D341Med (cell line): ENCODE measurements around the gene TMEM253.

Source experiments
- DNase-seq: peaks from one replicate; pipeline ENCODE4 v3.0.0; 2012; ENCODE audit warnings: low spot score

The TMEM253 gene

DNA sequence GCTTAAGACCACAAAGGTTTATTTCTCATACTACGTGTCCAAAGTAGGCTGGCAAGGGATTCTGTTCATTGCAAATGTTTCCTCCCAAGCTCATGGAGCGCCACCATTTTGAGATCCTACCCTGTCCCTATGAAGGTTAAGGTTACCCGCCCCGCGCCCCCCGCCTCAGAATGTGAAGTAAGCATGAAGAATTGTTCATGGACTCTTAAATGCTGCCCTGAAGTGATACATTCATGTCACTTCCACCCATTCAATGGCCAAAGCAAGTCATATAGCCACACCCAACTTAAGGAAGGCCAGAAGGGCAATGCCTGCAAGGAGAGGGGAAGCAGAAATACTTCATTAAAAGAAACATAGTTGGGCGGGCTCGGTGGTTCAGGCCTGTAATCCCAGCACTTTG lies 4.2 kb downstream of the TMEM253 start:
- no peak for DNase-seq

DNA sequence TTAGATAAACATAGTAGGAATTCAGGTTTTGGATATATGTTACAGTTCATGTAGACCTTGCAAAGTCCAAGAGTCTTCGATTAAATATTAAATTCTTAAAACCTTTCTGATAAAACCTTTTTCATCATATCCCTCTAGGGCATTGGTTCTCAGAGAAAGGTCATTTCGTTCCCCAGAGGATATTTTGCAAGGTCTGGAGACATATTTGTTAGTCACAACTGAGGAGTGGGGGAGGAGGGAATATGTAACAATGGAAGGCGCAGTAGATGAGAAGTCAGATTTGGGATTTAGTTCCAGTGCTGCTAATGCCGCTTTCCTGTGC lies 5.3 kb downstream of the TMEM253 start:
- DNase-seq: no peak

DNA sequence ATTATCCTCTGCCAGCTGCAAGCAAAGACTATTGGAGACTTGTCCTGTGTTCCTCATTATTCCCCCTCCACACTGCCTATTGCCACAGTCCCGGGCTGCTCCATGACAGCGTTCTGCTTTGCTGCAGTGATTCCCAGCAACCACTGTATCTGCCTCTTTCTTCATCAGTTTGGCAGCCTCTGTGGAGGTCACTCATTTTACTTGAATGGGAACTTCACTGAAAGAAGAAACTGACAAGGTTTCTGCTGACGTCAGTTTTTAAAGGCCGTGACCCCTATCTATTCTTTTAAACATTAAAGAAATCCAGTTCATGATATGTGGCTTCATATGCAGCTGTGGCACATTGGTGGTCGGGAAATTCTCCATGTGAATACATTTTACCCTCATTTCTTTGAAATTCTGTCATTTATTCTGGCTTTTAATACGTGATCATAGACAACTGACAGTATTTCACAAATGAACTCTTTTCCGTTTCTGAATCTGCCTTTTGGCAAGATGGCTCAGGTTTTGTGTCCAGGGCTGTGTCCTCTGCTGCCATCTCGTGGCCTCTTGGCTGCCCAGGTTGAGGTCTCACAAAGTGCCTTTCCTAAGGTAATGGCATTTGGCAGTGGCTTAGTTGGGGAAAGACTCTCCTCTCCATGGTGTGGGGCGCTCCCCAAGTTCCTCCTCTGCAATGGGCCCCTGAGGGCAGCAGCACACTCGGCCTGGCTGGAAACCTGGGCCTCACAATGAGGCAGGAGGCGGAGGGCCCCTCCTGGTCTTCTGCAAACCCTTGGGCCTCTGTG lies 5.8 kb downstream of the TMEM253 start:
- DNase-seq: peak; percentile 77

DNA sequence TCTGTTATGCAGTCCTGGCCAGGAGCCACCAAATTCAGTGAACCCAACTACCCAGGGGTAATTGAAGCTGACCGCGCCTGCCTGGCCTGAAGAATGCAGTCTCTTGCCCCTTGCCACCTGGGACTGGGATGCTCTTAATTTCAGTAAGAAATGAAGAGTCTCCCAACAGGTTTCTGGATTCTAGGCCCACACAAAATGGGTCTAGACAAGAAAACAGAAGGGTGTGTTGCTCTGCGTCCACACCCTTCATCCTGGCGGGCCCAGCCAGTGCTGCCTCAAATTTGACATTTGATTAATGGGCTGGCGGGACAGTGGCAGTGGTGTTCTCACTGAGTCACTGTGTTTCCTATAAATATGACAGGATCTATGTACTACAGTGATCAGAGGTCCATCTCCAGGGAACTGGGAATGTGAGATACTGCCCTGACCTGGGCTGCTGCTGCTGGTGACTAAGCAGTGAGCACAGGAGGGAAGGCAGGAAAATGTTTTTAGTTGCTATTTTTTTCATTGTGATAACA lies 6.5 kb downstream of the TMEM253 start:
- DNase-seq: no peak

DNA sequence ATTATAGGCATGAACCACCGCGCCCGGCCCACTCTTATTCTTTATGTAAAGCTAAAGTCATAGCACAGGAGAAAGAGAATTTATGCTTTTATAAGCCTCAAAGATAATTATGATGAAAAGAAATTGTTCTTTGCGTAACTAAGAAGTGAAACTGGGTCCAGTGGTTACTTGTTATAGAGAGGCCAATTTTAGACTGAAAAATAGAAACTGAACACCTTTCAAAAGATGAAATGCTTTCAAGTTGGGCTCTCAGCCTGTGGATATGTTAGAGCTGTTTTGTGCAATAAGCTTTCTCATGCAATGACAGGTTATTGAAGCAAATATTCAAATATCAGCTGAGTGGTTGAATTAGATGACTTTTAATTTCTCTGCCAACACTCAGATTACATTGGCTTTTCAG lies 7.9 kb downstream of the TMEM253 start:
- DNase-seq: no peak

DNA sequence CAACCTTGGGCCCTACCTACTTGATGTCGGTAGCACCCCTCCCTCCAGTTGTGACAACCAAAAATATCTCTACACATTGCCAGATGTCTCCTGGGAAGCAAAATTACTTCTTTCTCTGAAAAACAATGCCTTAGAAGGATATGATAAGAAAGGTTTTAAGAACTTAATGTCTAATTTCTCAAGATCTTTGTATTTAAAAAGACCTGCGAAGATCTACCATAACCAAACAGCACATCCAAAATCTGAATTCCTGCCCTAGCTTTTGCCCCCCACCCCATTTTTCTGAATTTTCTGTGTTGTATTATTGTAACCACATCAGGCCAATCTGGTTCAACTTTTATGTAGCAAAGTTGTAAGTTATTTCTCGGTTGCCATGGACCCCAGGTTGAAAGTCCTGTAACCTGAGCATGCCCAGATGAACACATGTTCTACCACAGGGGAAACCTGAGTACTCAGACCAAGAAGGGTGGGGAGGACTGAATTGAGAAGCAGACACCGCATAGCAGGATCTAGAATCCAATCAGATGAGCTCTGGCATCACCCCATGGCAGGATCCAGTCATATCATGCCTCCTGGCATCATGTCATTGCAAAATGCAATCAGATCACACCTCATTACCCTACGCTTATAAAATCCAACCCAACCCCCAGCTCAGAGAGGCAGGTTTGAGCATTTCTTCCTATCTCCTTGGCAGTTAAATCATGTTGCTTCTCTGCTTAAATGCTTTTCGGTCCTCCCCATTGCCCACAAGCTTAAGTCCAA lies 8.7 kb downstream of the TMEM253 start:
- no peak for DNase-seq

DNA sequence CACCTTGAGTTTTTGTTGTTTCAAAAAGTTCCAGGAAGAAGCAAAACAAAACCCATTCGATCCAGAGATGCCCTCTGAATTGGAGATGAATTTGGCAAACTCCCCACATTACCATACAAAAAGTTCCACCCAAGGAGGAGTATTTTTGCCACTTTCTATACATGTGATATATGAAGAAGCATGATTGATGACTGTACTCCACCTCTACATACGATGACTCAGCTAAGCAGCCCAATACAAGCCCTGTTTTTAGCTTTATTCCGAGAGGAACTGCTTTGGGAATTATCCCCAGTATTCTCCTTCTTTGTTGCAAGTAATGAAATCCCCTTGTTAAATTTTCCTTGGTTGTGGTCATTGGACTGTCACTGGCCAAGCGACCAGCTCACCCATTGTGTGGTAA lies 11.4 kb downstream of the TMEM253 start:
- DNase-seq: no peak

DNA sequence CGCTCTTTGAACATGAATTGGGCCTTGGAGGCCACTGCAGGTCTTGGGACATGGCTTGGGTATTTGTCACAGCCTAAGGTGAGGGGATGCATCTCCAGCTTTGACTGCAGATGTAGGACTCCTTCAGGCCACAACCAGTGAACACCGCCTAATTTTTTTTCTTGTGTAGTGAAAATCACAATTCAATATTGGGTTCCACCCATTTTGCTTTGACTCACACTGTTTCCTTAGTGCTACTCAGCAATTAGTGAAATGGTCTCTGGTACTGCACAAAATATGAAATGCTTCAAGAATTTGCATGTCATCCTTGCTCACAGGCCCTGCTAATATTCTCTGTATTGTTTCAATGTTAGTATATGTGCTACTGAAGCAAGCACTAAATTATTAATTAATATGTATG lies 12.5 kb downstream of the TMEM253 start:
- DNase-seq: no peak

DNA sequence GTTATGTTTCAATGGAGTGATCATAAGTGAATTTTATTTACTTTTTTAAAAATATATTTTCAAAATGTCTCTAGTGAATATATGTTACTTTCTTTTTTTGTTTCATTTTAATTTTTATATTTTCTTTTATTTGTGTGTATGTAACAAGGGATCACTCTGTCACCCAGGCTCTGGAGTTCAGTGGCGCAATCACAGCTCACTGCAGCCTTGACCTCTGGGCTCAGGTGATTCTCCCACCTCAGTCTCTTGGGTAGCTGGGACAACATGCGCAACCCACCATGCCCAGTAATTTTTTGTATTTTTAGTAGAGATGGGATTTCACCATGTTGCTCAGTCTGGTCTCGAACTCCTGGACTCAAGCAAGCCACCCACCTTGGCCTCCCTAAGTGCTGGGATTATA lies 18.1 kb downstream of the TMEM253 start:
- DNase-seq: no peak

DNA sequence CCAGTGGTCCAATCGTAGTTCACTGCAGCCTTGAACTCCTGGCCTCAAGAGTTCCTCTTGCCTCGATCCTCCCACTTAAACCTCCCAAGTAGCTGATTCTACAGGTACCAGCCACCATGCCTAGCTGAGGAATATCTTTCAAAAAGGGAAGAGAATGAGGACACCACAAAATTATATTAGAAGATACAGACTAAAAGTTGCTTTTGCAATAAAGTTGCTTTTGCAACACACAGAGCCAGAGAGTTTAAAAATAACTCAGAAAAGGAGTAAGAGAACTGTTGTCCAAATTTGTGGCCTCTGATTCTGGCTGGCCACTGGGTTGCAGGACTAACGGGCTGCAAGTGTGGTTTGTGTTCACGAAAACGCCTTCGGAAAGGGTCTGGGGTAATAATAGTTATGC lies 19.8 kb downstream of the TMEM253 start:
- DNase-seq: no peak

DNA sequence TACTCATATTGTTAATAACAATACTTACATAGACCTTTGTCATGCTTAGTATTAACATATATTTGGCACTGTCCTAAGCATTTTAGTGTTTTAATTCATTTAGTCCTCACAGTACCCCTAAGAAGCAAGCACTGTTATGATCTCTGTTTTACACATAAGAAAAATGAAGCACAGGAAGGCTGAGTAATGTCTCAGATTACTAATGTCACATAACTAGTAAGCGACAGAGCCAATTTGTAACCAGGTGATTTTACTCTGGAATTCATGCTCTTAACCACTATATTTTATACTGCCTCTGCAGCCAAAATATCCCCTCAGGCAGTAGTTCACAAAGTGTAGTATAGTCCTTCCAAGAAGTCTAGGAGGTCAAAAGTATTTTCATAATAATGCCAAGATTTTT lies 20.3 kb downstream of the TMEM253 start:
- DNase-seq: no peak

DNA sequence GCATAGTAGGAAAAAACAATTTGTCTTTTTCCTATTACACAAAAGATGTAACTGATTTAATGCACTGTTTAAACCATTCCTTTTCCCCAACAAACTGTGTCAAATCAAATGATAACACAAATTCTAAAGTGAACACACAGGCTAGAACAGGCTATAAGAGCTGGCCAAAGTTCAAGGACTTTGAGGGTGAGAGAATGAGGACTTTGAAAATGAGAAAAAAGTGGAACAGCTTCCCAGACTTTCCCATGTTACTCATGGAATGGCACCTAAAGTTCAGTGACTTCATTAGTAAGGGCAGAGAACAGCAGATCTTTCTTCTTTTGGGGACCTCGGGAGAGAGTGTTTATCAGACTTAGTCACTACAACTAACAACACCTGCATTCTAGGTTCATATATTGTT lies 22.6 kb downstream of the TMEM253 start:
- no peak for DNase-seq

DNA sequence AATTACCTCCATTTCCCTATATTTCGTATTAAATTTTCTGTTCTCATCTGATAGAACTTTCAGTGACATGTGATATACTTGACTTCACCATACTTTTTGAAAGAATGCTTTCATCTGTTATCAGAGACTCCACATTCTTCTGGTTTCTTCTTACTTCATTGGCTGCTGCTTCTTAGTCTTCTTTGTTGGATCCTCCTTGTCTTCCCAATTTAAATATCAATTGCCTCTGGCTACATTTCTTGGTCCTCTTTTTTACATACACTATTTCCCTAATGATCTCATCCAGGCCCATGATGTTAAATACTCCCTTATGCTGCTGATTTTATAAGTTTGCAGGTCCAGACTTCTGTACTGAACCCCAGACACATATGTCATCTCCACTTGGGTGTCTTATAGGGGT lies 33.0 kb downstream of the TMEM253 start:
- DNase-seq: no peak

DNA sequence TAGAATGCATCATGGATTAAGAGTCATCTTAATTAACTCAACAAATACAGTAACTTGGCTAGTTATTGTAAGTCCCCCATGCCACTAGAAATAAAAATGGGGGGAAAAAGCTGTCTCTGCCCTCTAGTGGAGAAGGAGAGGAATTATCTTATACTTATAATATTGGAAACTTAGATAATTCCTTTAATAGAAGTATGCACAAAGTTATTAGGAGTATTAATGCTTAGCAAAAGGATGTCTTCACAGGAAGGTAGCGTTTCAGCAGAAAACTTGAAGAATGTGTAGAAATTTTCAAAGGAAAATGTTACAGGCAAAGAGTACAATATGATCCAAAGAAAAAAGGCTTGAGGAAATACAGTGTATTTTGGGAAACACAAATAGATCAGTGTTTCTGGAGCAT lies 35.2 kb downstream of the TMEM253 start:
- DNase-seq: peak; percentile 42

DNA sequence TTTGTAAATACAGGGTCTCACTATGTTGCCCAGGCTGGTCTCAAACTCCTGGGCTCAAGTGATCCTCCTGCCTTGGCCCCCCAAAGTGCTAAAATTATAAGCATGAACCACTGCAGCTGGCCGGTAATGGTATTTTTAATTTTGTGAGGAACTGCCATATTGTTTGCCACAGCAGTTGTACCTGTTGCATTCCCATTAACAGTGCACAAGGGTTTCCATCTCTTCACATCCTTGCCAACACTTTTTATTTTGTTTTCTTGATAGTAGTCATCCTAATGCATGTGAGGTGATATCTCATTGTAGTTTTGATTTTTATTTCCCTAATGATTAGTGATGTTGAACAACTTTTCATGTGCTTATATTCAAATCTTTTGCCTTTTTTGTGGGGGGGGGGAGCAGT lies 41.5 kb downstream of the TMEM253 start:
- no peak for DNase-seq

DNA sequence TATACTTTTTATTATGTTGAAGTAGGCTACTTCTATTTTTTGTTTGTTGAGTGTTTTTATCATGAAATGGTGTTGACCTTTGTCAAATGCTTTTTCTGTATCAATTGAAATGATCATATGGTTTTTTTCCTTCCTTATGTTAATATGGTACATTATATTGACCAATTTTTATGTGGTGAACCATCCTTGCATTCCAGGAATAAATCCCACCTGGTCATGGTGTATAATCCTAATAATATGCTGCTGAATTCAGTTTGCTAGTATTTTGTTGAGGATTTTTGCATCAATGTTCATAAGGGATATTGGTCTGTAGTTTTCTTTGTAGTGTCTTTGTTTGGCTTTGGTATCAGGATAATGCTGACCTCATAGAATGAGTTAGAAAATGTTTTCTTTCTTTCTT lies 44.6 kb downstream of the TMEM253 start:
- no peak for DNase-seq

DNA sequence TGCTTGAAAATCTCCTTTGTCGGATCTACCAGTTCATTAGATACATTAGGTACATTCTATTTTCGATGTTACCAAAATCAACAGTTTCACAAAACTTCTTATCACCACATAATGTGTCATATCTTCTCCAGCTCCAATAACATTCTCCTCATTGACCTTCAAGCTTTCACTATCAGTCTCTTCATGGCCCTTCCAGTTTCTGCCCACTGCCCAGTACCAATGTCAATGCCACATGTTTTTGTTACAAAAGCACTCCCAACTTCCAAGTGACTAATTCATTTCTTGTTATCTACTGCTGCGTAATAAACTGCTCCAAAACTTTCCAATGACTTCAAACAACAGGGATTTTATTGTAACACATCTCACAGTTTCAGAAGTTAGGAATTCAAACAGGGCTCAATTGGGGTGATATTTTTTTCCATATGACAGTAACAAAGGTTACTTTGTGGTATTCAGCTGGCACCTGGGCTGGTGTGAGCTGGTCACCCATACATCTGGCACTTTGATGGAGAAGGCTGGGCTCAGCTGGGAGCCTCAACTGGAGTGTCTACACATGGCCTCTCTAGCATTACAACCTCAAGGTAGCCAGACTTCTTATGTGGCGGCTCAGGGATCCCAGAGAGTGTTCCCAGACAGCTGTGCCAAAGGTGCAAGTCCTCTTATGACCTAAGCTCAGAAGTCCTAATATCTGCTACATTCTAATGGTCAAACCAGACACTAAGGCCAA lies 48.9 kb downstream of the TMEM253 start:
- DNase-seq: no peak
